HepG2 (cell line): ENCODE measurements around the gene RAP1GAP2.

Source experiments
- HMG20B ChIP-seq: conservative IDR thresholded peaks from 2 replicates; pipeline ENCODE4 v1.6.1; 2016; ENCODE audit warnings: missing genetic modification reagents, missing compliant biosample characterization
- HOMEZ ChIP-seq: IDR thresholded peaks from 2 replicates; pipeline ENCODE4 v1.6.1; 2016; ENCODE audit warnings: low read depth
- IKZF4 ChIP-seq: sonication (generic); formaldehyde crosslinking; IDR thresholded peaks from 2 replicates; pipeline ENCODE4 v1.5.1; 2020; ENCODE audit warnings: borderline replicate concordance, mild to moderate bottlenecking, low read depth, missing genetic modification reagents; ENCODE audit errors: not compliant biosample characterization
- MATR3 ChIP-seq: sonication (generic); formaldehyde crosslinking; IDR thresholded peaks from 2 replicates; pipeline ENCODE4 v1.4.0; 2020; ENCODE audit warnings: missing genetic modification reagents
- PHB2 ChIP-seq: fragments of 450-650 bp; IDR thresholded peaks from 2 replicates; pipeline ENCODE4 v1.6.1; 2018; ENCODE audit not compliant: partially characterized antibody
- POLR2AphosphoS2 ChIP-seq: IDR thresholded peaks from 2 replicates; pipeline ENCODE4 v1.6.1; 2011; ENCODE audit warnings: low read depth, low read length, improper control_type of control experiment
- RFXAP ChIP-seq: sonication (generic); formaldehyde crosslinking; IDR thresholded peaks from 2 replicates; pipeline ENCODE4 v1.4.0; 2020; ENCODE audit warnings: missing genetic modification reagents, borderline replicate concordance
- SRF ChIP-seq: IDR thresholded peaks from 2 replicates; pipeline ENCODE4 v1.6.1; 2011; ENCODE audit warnings: mild to moderate bottlenecking, low read depth, low read length, moderate library complexity
- TF ChIP-seq, protein P1 (sequence below): sonication (generic); formaldehyde crosslinking; IDR thresholded peaks from 2 replicates; pipeline ENCODE4 v1.5.0; 2020; ENCODE audit warnings: mild to moderate bottlenecking, missing genetic modification reagents, moderate library complexity

DNA sequence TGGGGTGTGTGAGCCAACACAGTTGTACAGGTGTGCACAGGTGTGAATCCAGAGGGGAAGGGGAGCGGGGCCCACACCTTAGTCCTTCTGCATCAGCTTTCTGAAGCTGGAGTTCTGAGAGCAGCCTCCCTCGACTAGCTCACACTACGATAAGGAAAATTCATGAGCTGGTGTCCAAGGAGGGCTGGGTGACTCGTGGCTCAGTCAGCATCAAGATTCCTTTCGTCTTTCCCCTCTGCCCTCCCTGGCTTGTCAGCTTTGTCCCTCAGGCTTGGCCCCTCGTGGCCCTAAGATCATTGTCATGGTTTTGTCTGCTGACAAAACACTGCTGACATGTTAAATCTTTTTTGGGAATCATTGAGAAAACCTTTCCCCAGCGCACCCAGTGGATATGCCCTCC lies 219.7 kb downstream of the RAP1GAP2 start:
- TF ChIP-seq HMG20B (CRISPR knock-in tag) (no peak), POLR2AphosphoS2 (no peak), SRF (no peak), MATR3 (no peak), IKZF4 (CRISPR knock-in tag) (no peak), RFXAP (no peak), HOMEZ (CRISPR knock-in tag) (no peak), PHB2 (no peak)
- TF ChIP-seq, protein P1, sequence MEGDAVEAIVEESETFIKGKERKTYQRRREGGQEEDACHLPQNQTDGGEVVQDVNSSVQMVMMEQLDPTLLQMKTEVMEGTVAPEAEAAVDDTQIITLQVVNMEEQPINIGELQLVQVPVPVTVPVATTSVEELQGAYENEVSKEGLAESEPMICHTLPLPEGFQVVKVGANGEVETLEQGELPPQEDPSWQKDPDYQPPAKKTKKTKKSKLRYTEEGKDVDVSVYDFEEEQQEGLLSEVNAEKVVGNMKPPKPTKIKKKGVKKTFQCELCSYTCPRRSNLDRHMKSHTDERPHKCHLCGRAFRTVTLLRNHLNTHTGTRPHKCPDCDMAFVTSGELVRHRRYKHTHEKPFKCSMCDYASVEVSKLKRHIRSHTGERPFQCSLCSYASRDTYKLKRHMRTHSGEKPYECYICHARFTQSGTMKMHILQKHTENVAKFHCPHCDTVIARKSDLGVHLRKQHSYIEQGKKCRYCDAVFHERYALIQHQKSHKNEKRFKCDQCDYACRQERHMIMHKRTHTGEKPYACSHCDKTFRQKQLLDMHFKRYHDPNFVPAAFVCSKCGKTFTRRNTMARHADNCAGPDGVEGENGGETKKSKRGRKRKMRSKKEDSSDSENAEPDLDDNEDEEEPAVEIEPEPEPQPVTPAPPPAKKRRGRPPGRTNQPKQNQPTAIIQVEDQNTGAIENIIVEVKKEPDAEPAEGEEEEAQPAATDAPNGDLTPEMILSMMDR = no peak
